CD4-positive, alpha-beta T cell treated with Interleukin-10 for 1 hour (primary cell): Measurements from ENCODE around the gene ZNF492.
"Not testable (repeated sequence)": the region's sequence is repeated elsewhere in the genome, so short reads cannot be mapped to it uniquely, and the experiment has no call there.

Experiments
- DNase-seq: peaks from one replicate; pipeline ENCODE4 v3.0.0-alpha.2; 2020

Gene ZNF492

DNA sequence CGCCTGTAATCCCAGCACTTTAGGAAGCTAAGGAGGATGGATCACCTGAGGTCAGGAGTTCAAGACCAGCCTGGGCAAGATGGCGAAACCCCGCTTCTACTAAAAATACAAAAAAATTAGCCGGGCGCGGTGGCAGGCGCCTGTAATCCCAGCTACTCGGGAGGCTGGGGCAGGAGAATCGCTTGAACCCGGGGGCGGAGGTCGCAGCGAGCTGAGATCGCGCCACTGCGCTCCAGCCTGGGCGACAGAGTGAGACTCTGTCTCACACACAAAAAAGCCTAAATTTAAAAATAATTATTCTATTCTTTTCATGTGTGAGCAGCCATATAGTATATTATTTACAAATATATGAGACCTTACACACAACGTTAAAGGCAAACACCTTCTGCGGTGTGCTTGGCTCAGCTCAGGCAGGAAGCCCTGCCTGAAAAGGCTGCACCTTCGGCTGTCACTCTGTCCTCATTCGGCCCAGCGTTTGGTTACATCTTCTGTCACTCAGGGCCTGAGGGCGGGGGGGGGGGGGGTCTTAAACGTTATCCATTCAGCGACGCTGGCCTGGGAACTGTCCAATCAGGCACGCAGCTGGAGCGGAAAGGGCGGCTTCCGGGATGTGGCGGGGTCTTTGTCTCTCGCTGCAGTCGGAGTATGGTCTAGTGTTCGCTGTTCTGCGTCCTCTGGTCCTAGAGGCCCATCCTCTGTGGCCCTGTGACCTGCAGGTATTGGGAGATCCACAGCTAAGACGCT lies at the start of gene ZNF492:
Gene ZNF492 (plus strand): TSS at position 619 of the 744 bp plus-strand sequence. CDS start 19,076 bp downstream, outside the sequence.
- peak; percentile 81 for DNase-seq

DNA sequence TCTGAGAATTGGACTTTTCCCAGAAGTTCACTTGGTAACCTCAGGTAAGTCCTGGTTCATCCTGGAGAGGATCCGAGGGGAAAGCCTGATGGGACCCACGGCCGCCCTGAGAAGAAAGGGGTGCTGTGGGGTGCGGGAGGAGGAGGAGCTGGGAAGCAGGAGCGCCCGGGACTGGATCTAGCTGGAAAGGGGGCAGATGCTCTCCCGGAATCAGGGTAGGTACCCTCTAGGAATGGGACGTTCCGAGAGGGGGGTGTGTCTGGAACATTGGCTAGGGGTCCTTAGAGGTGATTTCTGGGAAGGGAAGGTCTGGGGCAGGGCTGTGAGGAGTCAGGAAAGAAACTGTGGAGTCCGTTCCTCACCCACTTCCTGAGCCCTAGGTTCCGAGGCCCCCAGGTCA lies 38.7 kb upstream of the ZNF492 start:
- DNase-seq: no peak

GRCh38 chr19:22595918-22596341 lies 38.2 kb upstream of the ZNF492 start:
- DNase-seq: no peak

DNA sequence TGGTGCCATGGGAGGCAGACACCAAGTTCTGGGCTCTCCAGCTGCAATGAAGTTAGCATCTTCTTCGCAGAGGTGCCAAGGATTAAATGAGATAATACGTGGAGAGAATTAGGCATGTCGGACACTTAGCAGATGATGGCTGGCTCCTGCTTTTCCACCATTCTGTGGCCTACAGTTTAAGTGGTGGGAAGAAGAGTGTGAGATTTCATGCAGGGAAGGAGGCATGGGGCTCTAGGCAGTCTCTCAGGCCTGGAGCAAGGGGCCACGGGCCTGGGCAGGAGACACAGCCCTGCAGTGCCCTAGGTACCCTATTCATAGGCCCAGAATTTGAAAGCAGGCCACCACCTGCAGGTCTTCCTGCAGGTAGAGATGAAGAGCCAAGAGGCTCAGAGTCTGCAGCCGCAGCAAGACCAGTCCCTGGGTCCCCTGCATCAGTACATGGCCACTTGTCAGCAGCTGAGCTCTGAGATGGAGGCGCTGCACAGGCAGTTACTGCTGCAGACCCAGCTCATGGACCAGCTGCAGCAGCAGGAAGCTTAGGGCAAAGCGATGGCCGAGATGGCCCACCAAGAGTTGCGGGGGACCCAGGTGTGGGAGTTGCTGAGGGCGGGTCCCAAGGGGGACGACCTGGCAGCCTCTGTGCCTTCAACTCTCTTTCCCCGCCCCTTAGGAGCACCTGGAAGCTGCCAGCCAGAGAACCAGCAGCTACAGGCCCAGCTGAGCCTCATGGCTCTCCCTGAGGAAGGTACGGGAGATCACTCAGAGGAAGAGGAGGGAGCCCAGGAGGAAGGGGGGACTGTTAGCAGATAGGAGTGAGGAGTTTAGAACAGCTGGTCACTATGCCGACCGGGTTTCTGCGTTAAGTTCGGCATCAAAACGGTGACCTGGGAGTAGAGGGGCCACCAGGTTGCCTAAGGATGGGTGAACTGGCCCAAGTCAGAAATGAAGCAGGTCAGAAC lies 33.2 kb upstream of the ZNF492 start:
- no peak for DNase-seq

DNA sequence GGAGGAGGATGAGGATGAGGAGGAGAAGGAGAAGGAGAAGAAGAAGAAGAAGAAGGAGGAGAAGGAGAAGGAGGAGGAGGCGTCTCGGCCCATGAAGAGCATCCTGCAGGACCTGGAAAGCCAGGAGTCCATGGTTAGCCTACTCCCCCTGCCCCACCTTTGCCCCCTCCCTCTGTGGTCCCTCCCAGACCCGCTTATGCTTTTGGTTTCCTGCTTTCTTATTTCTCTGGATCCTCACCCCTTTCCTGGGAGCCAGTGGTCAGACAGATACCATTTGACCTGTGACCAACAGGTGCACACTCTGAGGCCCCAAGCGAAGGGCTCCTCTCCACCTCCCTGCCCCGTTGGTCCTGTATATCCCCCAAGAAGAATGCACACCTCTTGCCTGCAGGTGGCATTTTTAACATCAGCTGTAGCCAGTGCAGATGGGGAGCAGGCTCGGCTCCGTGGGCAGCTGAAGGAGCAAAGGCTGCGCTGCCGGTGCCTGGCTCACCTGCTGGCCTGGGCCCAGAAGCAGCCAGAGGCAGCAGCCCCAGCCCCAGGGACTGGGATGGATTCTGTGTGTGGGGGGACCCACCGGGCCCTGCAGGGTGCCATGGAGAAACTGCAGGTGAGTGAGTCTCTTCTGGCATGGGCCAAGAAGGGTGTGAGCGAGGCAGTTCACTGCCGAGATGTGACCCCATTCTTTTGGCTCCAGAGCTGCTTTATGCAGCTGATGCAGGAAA lies 32.1 kb upstream of the ZNF492 start:
- no peak for DNase-seq

DNA sequence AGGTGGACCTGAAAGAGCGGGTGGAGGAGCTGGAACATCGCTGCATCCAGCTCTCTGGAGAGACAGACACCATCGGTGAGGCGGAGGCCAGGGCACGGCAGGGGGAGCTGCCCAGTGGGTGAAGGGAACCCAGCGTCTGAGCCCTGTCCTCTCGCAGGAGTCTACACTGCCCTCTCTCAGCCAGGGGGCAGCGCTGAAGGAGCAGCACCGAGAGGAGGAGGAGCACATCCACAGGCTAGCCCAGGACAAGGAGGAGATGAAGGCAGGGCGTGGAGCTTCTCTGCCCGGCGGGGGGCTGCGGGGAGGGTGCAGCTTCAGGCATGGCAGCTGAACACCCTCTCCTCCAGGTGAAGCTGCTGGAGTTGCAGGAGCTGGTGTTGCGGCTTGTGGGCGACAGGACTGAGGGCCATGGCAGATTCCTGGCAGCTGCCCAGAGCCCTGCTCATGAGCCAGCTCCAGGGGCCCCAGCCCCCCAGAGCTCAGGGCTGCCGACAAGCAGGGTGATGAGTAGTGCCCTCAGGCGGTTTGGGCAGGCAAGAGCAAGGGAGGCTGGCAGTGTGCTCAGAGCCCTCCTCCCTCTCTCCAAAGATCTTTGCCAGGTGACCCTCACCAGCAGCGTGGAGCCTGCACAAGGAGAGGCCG lies 31.4 kb upstream of the ZNF492 start:
- no peak for DNase-seq

DNA sequence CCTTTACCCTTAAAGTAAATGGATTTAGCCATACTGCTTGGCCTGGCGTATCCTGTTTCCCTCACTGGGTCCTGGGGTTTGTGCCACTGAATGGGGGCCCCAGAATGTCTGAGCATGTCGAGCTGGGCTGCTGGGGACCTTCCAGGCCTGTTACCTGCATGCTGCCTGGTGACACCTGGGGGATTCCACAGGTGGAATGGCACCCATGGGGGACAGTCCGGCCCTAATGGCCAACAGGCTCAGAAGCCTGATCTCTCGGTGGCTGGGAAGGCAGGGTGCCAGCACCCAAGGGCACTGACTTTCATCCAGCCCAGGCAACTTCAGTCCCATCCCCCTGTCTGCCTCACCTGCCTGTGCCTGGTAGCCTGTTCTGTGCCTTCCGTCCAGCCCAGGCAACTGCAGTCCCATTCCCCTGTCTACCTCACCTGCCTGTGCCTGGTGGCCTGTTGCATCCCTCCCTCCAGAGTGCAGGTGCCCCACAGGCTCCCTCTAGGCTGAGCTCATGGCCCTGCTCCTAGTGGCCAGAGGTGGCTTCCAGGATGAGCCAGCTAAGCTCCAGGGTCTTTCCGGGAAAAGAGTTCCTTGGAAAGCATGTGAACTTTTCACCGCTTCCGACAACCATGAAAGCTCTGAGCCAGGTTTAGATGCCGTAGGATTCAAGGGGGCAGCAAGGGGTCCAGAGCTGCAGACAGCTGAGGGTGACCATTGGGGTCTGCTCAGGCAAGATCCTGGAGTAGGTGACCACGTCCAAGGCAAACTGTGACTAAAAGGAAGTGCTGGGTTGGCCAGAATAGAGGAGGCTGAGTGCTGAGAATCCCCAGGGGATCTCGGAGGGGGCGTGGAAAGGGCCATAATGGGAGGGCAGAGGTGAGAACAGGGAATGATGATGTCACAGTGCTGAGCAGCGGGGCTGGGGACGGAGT lies 30.3 kb upstream of the ZNF492 start:
- DNase-seq: no peak

GRCh38 chr19:22604571-22605274 lies 29.4 kb upstream of the ZNF492 start:
- DNase-seq: no peak

- DNase-seq: no peak
Observed at GRCh38 chr19:22605275-22606211, 28.6 kb upstream of the ZNF492 start.

- no peak for DNase-seq
Observed at GRCh38 chr19:22606212-22606553, 27.9 kb upstream of the ZNF492 start.

DNA sequence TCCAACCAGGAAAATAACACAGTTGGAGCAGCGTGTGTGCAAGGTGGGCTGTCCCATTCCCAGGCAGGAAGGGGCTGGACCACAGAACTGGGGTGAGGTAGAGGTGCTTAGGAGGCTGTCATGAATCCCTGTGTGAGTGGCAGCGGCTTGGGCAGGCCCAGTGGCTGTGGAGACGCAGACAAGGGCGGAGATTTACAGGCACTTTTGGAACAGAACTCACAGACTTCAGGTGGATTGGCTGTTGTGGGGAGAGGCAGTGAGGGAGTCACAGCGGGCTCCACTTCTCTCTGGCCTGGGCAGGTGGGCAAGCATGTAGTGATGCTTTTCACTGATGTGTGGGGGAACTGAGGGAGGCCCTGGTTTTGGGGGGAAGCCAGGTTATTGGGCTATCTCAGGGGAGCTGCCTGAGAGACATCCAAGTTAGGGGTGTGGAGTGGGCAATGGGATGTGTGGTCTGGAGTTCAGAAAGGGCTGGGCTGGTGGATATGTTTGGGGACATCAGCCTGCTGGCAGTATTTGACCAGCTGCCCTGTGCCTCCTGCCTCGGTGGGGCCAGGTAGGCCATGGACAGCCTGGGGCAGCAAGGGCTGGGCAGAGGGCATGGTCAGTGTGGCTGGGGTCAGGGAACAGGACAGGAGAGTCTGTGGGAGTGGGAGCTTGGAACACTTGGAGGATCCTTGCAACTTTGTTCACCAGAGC lies 27.0 kb upstream of the ZNF492 start:
- DNase-seq: no peak

GRCh38 chr19:22607653-22608430 lies 26.3 kb upstream of the ZNF492 start:
- DNase-seq: no peak

- DNase-seq: no peak
Observed at GRCh38 chr19:22608441-22608840, 25.7 kb upstream of the ZNF492 start.

DNA sequence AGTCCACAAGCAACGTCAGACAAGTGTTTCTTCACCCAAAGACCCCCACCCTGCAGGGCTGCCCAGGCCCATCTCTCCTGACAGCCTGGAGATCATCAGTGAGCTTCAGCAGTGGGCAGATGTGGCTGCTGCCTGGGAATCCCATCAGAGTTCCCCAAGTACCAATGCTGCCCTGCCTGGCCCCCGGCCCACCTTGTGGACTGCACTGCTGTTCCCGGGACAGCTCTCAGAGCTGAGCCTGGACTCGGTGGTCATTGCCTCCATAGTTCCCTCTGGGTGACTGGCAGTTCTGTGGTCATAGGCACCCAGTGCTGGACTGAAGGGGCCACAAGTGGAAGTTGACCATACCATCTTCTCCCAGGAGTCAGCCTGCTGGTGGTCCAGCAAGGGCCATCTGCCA lies 24.5 kb upstream of the ZNF492 start:
- DNase-seq: no peak

GRCh38 chr19:22610121-22610520 lies 24.0 kb upstream of the ZNF492 start:
- DNase-seq: no peak

- DNase-seq: no peak
Observed at GRCh38 chr19:22612316-22612715, 21.8 kb upstream of the ZNF492 start.

GRCh38 chr19:22616659-22617058 lies 17.5 kb upstream of the ZNF492 start:
- no peak for DNase-seq

- DNase-seq: not testable (repeated sequence)
Observed at GRCh38 chr19:22617181-22617580, 16.9 kb upstream of the ZNF492 start.
